HepG2 (cell line): ENCODE data around the gene TAF11L2. TPM values are rescaled to one million over a fixed set of nuclear protein-coding genes. Genes with fewer than 3 reads are reported as not detected.
"Not testable (repeated sequence)": the region's sequence is repeated elsewhere in the genome, so short reads cannot be mapped to it uniquely, and the experiment has no call there.

ENCODE experiments used
- ATAC-seq: fragments of 200-7000 bp; cut with Tn5 transposase; 3 replicates; pipeline ENCODE4 v1.9.1; 2020; ENCODE audit warnings: mild to moderate bottlenecking, moderate library complexity
- BruUV-seq: library from RNA; stranded (reverse); fragments of 400-500 nt; replicated peaks from 2 replicates; lab custom pipeline; 2021; lab: Mats Ljungman, UMichigan
- CTCF ChIA-PET: fragments of 300-600 bp; formaldehyde crosslinking; extraction: SDS; loops from one replicate; lab custom pipeline; 2021; ENCODE audit warnings: low total read pairs, inconsistent platforms, low intra/inter-chr PET ratio; lab: Yijun Ruan, JAX
- POLR2A ChIA-PET: fragments of 350-600 bp; sonication (Branson Sonifier 250); formaldehyde crosslinking; loops from one replicate; lab custom pipeline; 2020; ENCODE audit warnings: antibody characterized with exemption, inconsistent platforms; lab: Yijun Ruan, JAX
- DNase-seq: peaks from one replicate; pipeline ENCODE4 v3.0.0-alpha.2; 2015; ENCODE audit warnings: low spot score
- FAIRE-seq: peaks from 3 replicates; lab custom pipeline; 2011; peaks lifted over from hg19 to GRCh38; lab: Jason Lieb, UNC
- H2AFZ ChIP-seq: one replicate; pipeline ENCODE4 v1.6.1; 2011; ENCODE audit warnings: low read length, inconsistent platforms
- H3K27ac ChIP-seq: fragments of 300-600 bp; 3 replicates; pipeline ENCODE4 v1.8.0; 2011; ENCODE audit warnings: mixed run types, mild to moderate bottlenecking, mixed read lengths, low read length, inconsistent platforms; ENCODE audit not compliant: insufficient read depth; ENCODE audit errors: extremely low read length
- H3K27me3 ChIP-seq, 2 experiments: fragments of 200-600 bp in 1 of 2; 2 replicates in 1 of 2; 3 replicates in 1 of 2; pipeline versions ENCODE4 v1.6.0 to v1.8.0; 2011; ENCODE audit warnings: low read length in 2 of 2, mild to moderate bottlenecking in 2 of 2, moderate library complexity in 2 of 2, inconsistent platforms in 1 of 2; ENCODE audit not compliant: insufficient read depth in 2 of 2, control insufficient read depth in 1 of 2
- H3K36me3 ChIP-seq, 2 experiments: fragments of 200-600 bp in 1 of 2; replicated peaks in 1 of 2; 2 replicates in 1 of 2; 3 replicates in 1 of 2; pipeline versions ENCODE4 v1.5.1 to v1.8.0; 2011; ENCODE audit warnings: low read length in 2 of 2, inconsistent platforms in 1 of 2; ENCODE audit not compliant: insufficient read depth in 2 of 2, control insufficient read depth in 1 of 2
- H3K4me1 ChIP-seq: 2 replicates; pipeline ENCODE4 v1.5.1; 2012; ENCODE audit warnings: low read length, inconsistent platforms; ENCODE audit not compliant: insufficient read depth
- H3K4me2 ChIP-seq: 2 replicates; pipeline ENCODE4 v1.6.0; 2011; ENCODE audit warnings: low read depth, low read length, inconsistent platforms
- H3K4me3 ChIP-seq, 3 experiments: fragments of 200-600 bp in 1 of 3; sonication (generic), shearing (Covaris generic) in 1 of 3; replicated peaks in 1 of 3; 2 replicates each; pipeline ENCODE4 v1.5.1; 2011 to 2016; ENCODE audit warnings: low read length in 3 of 3, inconsistent platforms in 2 of 3, low read depth in 2 of 3, mild to moderate bottlenecking in 2 of 3, control low read depth in 1 of 3, mixed read lengths in 1 of 3; ENCODE audit not compliant: insufficient read depth in 1 of 3
- H3K79me2 ChIP-seq: one replicate; pipeline ENCODE4 v1.6.1; 2011; ENCODE audit warnings: low read length, inconsistent platforms; ENCODE audit not compliant: insufficient read depth
- H3K9ac ChIP-seq: 2 replicates; pipeline ENCODE4 v1.6.0; 2011; ENCODE audit warnings: mild to moderate bottlenecking, low read depth, low read length, inconsistent platforms; ENCODE audit not compliant: insufficient read depth
- H3K9me3 ChIP-seq: 2 replicates; pipeline ENCODE4 v1.5.1; 2012; ENCODE audit warnings: mild to moderate bottlenecking, low read length
- H4K20me1 ChIP-seq: 2 replicates; pipeline ENCODE4 v1.6.0; 2011; ENCODE audit warnings: inconsistent platforms, mild to moderate bottlenecking, low read length, moderate library complexity; ENCODE audit not compliant: insufficient read depth
- FOXC1 ChIP-seq: sonication (generic); formaldehyde crosslinking; IDR thresholded peaks from 2 replicates; pipeline ENCODE4 v1.8.0; 2022; ENCODE audit warnings: mild to moderate bottlenecking, missing genetic modification reagents, borderline replicate concordance
- MAX ChIP-seq: IDR thresholded peaks from 2 replicates; pipeline ENCODE4 v1.6.1; 2012; ENCODE audit warnings: inconsistent platforms
- NPAS2 ChIP-seq: sonication (generic); formaldehyde crosslinking; IDR thresholded peaks from 2 replicates; pipeline ENCODE4 v1.8.0; 2022; ENCODE audit warnings: mild to moderate bottlenecking, missing genetic modification reagents, borderline replicate concordance
- PCBP2 ChIP-seq: fragments of 200-400 bp; formaldehyde crosslinking; optimal IDR thresholded peaks from 2 replicates; pipeline ENCODE3; 2018; ENCODE audit warnings: low read length, low read depth; ENCODE audit not compliant: poor library complexity, severe bottlenecking
- REXO4 ChIP-seq: sonication (generic); formaldehyde crosslinking; IDR thresholded peaks from 2 replicates; pipeline ENCODE4 v1.8.0; 2022; ENCODE audit warnings: missing genetic modification reagents, mild to moderate bottlenecking, borderline replicate concordance
- SALL1 ChIP-seq: sonication (generic); formaldehyde crosslinking; IDR thresholded peaks from 2 replicates; pipeline ENCODE4 v1.8.0; 2022; ENCODE audit warnings: mild to moderate bottlenecking, missing genetic modification reagents
- SMC3 ChIP-seq: IDR thresholded peaks from 2 replicates; pipeline ENCODE4 v1.6.1; 2011; ENCODE audit warnings: low read length, improper control_type of control experiment
- SRSF4 ChIP-seq: fragments of 200-400 bp; formaldehyde crosslinking; IDR thresholded peaks from one replicate; pipeline ENCODE4 v1.6.1; 2018; ENCODE audit warnings: mild to moderate bottlenecking, low read depth, low read length, moderate library complexity; ENCODE audit not compliant: poor library complexity, severe bottlenecking
- TGIF2 ChIP-seq: IDR thresholded peaks from 2 replicates; pipeline ENCODE4 v1.6.1; 2016; ENCODE audit warnings: control low read depth, missing compliant biosample characterization
- ZBTB4 ChIP-seq: sonication (generic); formaldehyde crosslinking; IDR thresholded peaks from 2 replicates; pipeline ENCODE4 v1.4.0; 2020; ENCODE audit warnings: missing genetic modification reagents, mild to moderate bottlenecking, borderline replicate concordance
- ZNF558 ChIP-seq: sonication (generic); formaldehyde crosslinking; IDR thresholded peaks from 2 replicates; pipeline ENCODE4 v1.9.0; 2022; ENCODE audit warnings: mild to moderate bottlenecking, missing genetic modification reagents, borderline replicate concordance
- WGBS: methylation state at CpG from one replicate; pipeline ENCODE4 v1.1.6; 2017; ENCODE audit warnings: low lambda C conversion rate; 5-methylcytosine and 5-hydroxymethylcytosine counted together
- in situ Hi-C: cut with HindIII; loops from 2 replicates; pipeline ENCODE4 v1.10.0; 2017; ENCODE audit warnings: low pct_unique_long_range_greater_than_20kb; ENCODE audit not compliant: extremely low pct_ligation_motif_present
- intact Hi-C: fragments of 100-400 bp; cut with micrococcal nuclease; formaldehyde crosslinking; loops from one replicate; pipeline ENCODE4 v1.10.0; 2022; ENCODE audit not compliant: unreplicated experiment
- polyA plus RNA-seq, 8 experiments: library from polyadenylated mRNA; depleted of rRNA in 3 of 8; stranded (reverse) in 7 of 8; unstranded in 1 of 8; fragments of >200 nt; fragmentation: Illumina TruSeq in 4 of 8; extraction: Trizol in 4 of 8; gene quantifications; 2 replicates each; pipeline versions ENCODE4 v1.2.1 to v1.2.3, GENCODE V29; 2011 to 2016; ENCODE audit warnings: low read depth in 4 of 8, missing spikeins in 1 of 8, mixed read lengths in 1 of 8; ENCODE audit not compliant: insufficient read depth in 1 of 8
- total RNA-seq, 5 experiments: library from RNA; depleted of rRNA; stranded (reverse); fragments of >200 nt; fragmentation: Illumina TruSeq; extraction: Trizol; gene quantifications; 2 replicates each; pipeline ENCODE4 v1.2.3, GENCODE V29; 2016; ENCODE audit warnings: low read depth in 1 of 5
- TF ChIP-seq, protein P1 (sequence below): sonication (generic); formaldehyde crosslinking; IDR thresholded peaks from 2 replicates; pipeline ENCODE4 v1.8.1; 2022; ENCODE audit warnings: low read depth, mild to moderate bottlenecking, missing genetic modification reagents

Gene TAF11L2
- total and polyA plus RNA-seq, 2 of the 13 experiments (the other 11 are each of a cell fraction or from before 2014, with no cell fraction given), result not detected

DNA sequence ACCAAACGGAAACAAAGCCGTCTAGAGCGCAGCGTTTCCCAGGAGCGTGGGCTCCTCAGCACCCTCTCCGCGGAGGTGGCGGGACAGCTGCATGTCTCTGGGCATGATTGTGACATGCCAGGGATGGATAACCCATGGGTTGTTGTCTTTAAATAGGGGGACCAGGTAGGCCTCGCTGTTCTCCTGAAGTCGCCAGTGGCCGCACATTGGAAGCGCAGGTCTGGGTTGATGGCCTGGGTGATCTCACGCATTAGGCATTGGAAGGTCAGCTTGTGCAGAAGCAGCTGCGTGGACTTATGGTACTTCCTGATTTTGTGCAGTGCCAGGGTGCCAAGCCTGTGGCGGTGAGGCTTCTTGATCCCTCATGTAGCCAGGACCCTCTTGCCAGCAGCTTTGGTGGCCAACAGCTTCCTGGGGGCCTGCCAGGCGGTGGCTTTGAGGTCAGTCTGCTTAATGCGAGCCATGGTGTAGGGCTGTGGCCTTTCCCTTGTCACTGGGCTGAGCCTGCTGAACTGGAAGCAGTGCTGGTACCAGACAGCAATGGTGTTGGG lies 13.8 kb downstream of the TAF11L2 start:
- Histone ChIP-seq H2AFZ (no peak overlapping the region), H3K9me3 (no peaks in the 10 kb centered on the region), H3K27ac (no peak overlapping the region), H3K79me2 (no peaks in the 10 kb centered on the region), H4K20me1 (no peaks in the 10 kb centered on the region), H3K4me1 (no peaks in the 10 kb centered on the region), H3K4me3 (no peak overlapping the region), H3K9ac (no peak overlapping the region), H3K36me3 (no peaks in the 10 kb centered on the region), H3K27me3 (no peaks in the 10 kb centered on the region; a peak in 1 of 5 replicates), H3K4me2 (no peak overlapping the region)
- POLR2A ChIA-PET, result no interaction called here
- WGBS, result 47% methylated on average over 11 of the region's 17 CpGs
- ATAC-seq (no peak), FAIRE-seq (no peak), DNase-seq (no peak)
- intact Hi-C loops, result no loop called here
- no TSS peak for BruUV-seq
- CTCF ChIA-PET, result no interaction called here
- TF ChIP-seq SALL1 (CRISPR knock-in tag) (no peak), SMC3 (no peak), NPAS2 (CRISPR knock-in tag) (no peak), SRSF4 (no peak), ZNF558 (no peak), MAX (no peak), PCBP2 (no peak), ZBTB4 (CRISPR knock-in tag) (no peak), TGIF2 (CRISPR knock-in tag) (no peak), REXO4 (CRISPR knock-in tag) (no peak), FOXC1 (CRISPR knock-in tag) (no peak)
- TF ChIP-seq, protein P1, sequence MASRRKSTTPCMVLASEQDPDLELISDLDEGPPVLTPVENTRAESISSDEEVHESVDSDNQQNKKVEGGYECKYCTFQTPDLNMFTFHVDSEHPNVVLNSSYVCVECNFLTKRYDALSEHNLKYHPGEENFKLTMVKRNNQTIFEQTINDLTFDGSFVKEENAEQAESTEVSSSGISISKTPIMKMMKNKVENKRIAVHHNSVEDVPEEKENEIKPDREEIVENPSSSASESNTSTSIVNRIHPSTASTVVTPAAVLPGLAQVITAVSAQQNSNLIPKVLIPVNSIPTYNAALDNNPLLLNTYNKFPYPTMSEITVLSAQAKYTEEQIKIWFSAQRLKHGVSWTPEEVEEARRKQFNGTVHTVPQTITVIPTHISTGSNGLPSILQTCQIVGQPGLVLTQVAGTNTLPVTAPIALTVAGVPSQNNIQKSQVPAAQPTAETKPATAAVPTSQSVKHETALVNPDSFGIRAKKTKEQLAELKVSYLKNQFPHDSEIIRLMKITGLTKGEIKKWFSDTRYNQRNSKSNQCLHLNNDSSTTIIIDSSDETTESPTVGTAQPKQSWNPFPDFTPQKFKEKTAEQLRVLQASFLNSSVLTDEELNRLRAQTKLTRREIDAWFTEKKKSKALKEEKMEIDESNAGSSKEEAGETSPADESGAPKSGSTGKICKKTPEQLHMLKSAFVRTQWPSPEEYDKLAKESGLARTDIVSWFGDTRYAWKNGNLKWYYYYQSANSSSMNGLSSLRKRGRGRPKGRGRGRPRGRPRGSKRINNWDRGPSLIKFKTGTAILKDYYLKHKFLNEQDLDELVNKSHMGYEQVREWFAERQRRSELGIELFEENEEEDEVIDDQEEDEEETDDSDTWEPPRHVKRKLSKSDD (CRISPR knock-in tag), result no peak
- in situ Hi-C loops, result no loop called here

DNA sequence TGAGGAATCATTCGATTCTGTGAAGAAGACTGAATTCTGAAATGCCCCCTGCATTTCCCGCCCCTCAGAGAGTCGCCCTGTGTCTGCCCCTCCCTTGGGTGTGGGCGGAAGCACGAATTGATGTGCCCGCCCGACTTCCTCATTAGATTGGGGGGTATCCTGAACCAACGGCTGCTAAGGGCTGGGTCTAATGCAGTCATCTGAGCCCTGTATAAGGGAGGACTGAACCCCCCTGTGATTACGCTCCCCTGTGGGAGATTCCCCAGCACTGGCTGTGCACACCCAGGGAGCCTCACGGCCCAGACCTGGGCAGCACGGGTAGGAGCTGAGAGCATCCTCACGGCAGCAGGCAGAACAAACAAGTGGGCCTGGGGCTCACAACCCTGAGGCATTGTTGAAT lies 19.5 kb downstream of the TAF11L2 start:
- H3K79me2 ChIP-seq, ATAC-seq, DNase-seq, H2AFZ ChIP-seq, H3K36me3 ChIP-seq, H3K27me3 ChIP-seq, H4K20me1 ChIP-seq, CTCF ChIA-PET, H3K4me1 ChIP-seq, POLR2A ChIA-PET, intact Hi-C loops, H3K27ac ChIP-seq, H3K9ac ChIP-seq, BruUV-seq, FAIRE-seq, H3K4me3 ChIP-seq, H3K9me3 ChIP-seq, in situ Hi-C loops, H3K4me2 ChIP-seq: not testable (repeated sequence)
- 30% methylated on average over 12 of the region's 12 CpGs for WGBS
